Occipital lobe (tissue), 2 donors: ENCODE measurements around the gene AP1M2. TPM values are rescaled to one million over a fixed set of nuclear protein-coding genes. Genes with fewer than 3 reads are reported as not detected.
"Not testable (repeated sequence)": the region's sequence is repeated elsewhere in the genome, so short reads cannot be mapped to it uniquely, and the experiment has no call there.

Source experiments
- DNase-seq: peaks from one replicate; lab custom pipeline; 2025; lab: John Stamatoyannopoulos, UW
- total RNA-seq: library from RNA; depleted of rRNA; stranded (reverse); fragments of >200 nt; gene quantifications from one replicate; pipeline ENCODE4 v1.2.3, GENCODE V29; 2014

AP1M2 gene
- total RNA-seq, 1 donor from 2014 or later, result not detected

GRCh38 chr19:10565028-10565566 lies 22.0 kb downstream of the AP1M2 start:
- no peak for DNase-seq

- DNase-seq, result no peak
These were observed 24.5 kb downstream of the AP1M2 start for GRCh38 chr19:10562609-10563008.

- DNase-seq, result no peak
These were observed 27.0 kb downstream of the AP1M2 start for GRCh38 chr19:10560154-10560553.

GRCh38 chr19:10557603-10558197 lies 29.4 kb downstream of the AP1M2 start:
- no peak for DNase-seq

GRCh38 chr19:10555610-10555973 lies 31.5 kb downstream of the AP1M2 start:
- DNase-seq, result no peak

- no peak for DNase-seq
These were observed 32.1 kb downstream of the AP1M2 start for GRCh38 chr19:10554760-10555609.

GRCh38 chr19:10553943-10554381 lies 33.1 kb downstream of the AP1M2 start:
- no peak for DNase-seq

GRCh38 chr19:10553087-10553667 lies 33.9 kb downstream of the AP1M2 start:
- DNase-seq, result no peak

GRCh38 chr19:10552510-10553053 lies 34.5 kb downstream of the AP1M2 start:
- no peak for DNase-seq

- no peak for DNase-seq
These were observed 35.3 kb downstream of the AP1M2 start for GRCh38 chr19:10551698-10552301.

GRCh38 chr19:10551006-10551405 lies 36.1 kb downstream of the AP1M2 start:
- not testable (repeated sequence) for DNase-seq

GRCh38 chr19:10550336-10550735 lies 36.8 kb downstream of the AP1M2 start:
- no peak for DNase-seq

GRCh38 chr19:10549733-10550132 lies 37.4 kb downstream of the AP1M2 start:
- DNase-seq, result no peak

GRCh38 chr19:10548746-10549276 lies 38.3 kb downstream of the AP1M2 start:
- no peak for DNase-seq

GRCh38 chr19:10546817-10547216 lies 40.3 kb downstream of the AP1M2 start:
- no peak for DNase-seq

GRCh38 chr19:10544753-10545251 lies 42.3 kb downstream of the AP1M2 start:
- DNase-seq, result no peak

GRCh38 chr19:10544242-10544752 lies 42.8 kb downstream of the AP1M2 start:
- DNase-seq, result no peak

GRCh38 chr19:10543420-10544241 lies 43.5 kb downstream of the AP1M2 start, which contains the start of gene ATG4D:
ATG4D (plus strand) TSS chr19:10543904; CDS start chr19:10544091, 187 bp downstream.
- peak; percentile 63 for DNase-seq

- no peak for DNase-seq
These were observed 44.1 kb downstream of the AP1M2 start for GRCh38 chr19:10543059-10543419.

GRCh38 chr19:10539016-10539415 lies 48.1 kb downstream of the AP1M2 start:
- DNase-seq, result not testable (repeated sequence)
